GM12801 (cell line): ENCODE measurements around the gene ZNF19.

Experiments
- TF ChIP-seq, protein P1 (sequence below): IDR thresholded peaks from one replicate; pipeline ENCODE4 v1.5.1; 2011; ENCODE audit warnings: control low read depth; ENCODE audit not compliant: insufficient read length; ENCODE audit errors: extremely low read depth

ZNF19 gene

DNA sequence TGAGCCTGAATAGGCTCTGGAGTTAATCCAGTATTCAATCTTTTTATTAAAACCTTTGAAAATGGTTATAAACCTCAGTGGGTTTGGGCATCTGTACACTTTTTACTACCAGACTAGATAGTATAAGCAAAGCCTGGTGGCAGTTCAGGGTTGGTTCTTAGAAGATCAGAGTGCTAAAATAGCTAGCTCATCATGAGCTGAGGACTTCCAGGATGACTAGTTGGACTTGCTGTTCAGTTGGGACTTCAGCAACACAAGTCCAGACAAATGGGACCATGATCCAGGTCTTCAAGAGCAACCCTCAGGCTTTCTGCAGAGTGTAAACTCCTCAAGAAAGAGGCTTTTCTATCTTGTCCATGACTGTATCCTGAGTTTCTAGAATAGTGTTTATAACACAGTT, 1.2 kb upstream of the ZNF19 start:
- TF ChIP-seq, protein P1, sequence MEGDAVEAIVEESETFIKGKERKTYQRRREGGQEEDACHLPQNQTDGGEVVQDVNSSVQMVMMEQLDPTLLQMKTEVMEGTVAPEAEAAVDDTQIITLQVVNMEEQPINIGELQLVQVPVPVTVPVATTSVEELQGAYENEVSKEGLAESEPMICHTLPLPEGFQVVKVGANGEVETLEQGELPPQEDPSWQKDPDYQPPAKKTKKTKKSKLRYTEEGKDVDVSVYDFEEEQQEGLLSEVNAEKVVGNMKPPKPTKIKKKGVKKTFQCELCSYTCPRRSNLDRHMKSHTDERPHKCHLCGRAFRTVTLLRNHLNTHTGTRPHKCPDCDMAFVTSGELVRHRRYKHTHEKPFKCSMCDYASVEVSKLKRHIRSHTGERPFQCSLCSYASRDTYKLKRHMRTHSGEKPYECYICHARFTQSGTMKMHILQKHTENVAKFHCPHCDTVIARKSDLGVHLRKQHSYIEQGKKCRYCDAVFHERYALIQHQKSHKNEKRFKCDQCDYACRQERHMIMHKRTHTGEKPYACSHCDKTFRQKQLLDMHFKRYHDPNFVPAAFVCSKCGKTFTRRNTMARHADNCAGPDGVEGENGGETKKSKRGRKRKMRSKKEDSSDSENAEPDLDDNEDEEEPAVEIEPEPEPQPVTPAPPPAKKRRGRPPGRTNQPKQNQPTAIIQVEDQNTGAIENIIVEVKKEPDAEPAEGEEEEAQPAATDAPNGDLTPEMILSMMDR, result no peak

DNA sequence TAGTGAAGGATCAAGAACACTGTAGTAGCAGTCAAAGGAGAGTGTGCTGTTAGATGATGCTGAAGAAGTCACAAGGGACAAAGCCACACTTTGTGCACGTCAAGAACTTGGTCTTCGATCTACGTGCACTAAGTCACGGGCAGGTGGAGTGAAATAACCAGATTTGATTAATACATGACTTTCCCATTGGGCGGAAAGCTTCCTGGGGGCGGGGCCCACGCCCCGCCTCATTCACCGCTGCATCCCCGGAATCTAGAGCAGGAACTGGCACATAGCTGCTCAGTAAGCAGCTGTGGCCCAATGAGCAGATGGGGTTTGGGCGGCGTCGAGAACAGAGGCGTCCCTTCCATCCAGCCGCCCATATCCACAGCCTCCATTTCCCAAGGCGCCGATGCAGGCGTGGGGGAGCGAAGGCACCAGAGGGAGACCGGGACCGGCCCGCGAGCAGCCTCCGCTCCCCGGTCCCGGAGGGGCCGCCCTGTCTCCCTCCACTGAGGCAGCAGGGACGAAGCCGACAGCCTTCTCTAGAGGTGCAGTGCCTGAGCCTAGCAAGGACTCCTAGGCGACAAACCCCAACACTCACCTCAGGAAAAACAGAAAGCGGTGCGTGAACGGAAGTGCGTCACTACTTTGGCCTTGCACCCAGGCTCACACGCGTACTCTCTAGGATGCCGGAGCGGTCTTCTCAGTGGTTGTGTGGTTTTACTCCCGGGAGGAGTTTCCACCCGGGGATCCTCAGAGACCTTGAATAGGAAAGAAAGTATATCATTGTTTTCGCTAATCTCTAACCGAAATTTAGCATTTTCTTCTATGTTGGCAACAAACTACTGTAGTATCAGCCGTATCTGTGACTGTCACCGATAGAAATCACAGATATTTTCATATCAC, 4.9 kb downstream of the ZNF19 start:
- TF ChIP-seq, protein P1, result no peak

DNA sequence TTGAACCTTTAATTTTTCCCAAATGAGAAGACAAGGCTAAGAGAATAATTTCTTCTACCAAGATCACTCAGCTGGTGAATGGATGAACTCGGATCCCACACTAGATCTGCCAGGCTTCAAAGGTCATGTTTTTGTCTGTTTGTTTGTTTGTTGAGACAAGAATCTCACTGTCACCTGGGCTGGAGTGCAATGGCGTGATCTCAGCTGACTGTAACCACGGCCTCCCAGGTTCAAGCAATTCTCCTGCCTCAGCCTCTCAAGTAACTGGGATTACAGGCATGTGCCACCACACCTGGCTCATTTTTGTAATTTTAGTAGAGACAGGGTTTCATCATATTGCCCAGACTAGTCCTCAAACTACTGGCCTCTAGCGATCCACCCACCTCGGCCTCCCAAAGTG, 6.6 kb downstream of the ZNF19 start:
- TF ChIP-seq, protein P1, result no peak

DNA sequence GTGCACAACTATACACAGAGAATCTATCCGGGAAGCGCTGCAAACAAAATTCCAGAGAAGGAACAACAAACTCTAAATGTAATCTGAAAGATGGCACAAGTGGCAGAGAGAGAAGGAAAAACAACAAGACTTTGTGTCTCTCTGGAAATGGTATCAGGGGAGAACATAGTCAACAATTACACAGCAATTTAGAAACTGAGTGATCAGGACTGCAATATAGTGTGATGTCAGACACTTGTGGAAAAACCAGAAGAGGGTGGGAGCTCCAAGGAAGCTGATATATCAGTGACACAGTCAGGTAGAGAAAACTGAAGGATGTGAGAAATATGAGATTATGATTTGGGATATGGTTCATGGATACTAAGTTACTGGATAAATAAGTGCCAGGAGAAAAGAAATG, 8.2 kb downstream of the ZNF19 start:
- TF ChIP-seq, protein P1, result no peak

DNA sequence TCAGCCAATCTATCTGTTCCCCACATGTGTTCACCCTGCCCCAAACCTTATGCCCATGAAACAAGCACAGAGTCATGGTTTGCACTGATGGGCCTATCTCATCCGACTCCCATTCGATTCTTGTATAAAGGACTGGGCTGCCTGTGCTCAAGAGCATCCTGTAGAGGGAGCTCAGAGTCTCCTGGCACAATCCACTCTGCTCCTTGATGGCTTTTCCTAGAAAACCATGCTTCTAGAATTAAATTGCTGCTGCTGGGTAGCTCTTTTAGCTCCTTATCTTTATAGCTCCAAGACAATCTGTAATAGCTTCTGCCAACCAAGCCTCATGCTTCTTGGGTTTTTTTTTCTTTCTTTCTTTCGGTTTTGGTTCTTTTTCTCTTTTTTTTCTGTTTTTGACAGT, 9.7 kb downstream of the ZNF19 start:
- TF ChIP-seq, protein P1, result no peak

DNA sequence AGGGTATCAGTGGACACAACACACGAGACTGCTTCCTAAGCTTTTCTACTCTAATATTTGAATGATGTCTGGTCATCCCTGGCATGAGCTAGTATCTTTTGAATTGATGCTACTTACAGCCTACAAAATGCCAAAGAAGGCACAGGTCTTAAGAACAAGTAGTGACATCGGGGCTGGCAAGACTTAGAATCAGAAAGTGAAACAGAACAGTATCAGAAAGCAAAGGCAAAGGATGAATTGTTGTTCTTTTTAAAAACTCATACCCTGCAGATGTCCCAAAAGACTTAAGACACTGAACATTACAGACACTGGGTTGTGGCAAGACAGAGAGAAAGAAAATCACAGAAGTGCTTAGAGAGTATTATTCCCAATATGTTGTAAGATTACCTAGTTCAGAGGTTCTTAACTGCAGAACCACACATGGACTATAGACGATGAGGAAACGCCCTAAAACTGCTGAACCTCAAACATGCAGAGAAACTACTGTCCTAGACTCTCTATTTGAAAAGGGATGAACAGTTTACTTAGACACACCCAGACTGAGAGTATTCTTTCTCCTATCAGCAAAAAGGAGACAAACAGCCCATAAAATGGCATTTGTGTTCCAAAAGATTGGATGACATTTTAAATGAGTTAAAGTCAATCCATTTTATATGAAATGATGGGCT, 12.5 kb downstream of the ZNF19 start:
- TF ChIP-seq, protein P1, result no peak

DNA sequence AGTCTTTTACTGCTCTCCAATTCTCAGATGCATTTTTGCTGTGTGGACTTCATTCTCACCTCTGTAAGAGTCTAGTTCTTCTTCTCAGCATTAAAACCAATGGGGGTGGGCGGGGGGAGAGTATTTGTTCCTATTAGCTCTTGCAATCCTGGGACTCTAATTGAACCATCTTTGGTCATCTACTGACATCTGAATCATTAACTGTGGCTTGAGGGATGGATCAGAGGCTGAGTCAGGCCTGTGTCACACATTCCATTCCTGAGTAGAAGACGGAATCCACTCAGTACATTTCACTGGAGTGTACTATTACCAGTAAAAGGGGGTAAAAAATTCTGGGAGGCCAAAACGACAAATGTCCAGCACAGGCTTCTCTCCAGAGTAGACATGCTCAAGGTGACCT, 14.3 kb downstream of the ZNF19 start:
- TF ChIP-seq, protein P1, result no peak
